Measurements from ENCODE around the gene RBM47.
"Not testable (repeated sequence)": the region's sequence is repeated elsewhere in the genome, so short reads cannot be mapped to it uniquely, and the experiment has no call there.

The RBM47 gene

DNA sequence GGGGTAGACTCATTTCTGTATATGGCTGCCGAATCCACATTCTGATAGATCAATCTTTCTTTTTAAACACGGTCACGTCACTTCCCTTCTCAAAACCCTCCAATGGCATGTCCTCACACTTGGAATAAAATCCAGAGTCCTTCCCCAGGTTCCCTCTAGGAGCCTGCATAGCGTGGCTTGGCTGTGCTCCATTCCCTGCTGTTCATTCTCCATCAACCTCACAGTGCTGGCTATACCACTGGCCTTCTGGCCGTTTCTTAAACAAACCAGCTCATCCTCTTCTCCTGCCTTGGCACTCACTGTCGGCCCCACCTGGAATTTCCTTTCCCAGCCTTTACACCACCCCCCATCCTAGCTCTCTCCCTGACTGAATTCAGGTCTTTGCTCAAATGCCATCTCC lies 77.1 kb downstream of the RBM47 start:
- peaks cover 24% of the 10 kb centered on the region for H3K4me1 Mint-ChIP-seq (ENCODE audit: low read depth)
- no peaks in the 10 kb centered on the region for H3K9me3 Mint-ChIP-seq
- H3K4me3 Mint-ChIP-seq = no peak overlapping the region
- H3K27ac Mint-ChIP-seq = peak overlapping the region; percentile 12
- peaks cover 8% of the 10 kb centered on the region for H3K36me3 Mint-ChIP-seq (ENCODE audit: low read depth)
- no peaks in the 10 kb centered on the region for H3K27me3 Mint-ChIP-seq (ENCODE audit: low read depth)

DNA sequence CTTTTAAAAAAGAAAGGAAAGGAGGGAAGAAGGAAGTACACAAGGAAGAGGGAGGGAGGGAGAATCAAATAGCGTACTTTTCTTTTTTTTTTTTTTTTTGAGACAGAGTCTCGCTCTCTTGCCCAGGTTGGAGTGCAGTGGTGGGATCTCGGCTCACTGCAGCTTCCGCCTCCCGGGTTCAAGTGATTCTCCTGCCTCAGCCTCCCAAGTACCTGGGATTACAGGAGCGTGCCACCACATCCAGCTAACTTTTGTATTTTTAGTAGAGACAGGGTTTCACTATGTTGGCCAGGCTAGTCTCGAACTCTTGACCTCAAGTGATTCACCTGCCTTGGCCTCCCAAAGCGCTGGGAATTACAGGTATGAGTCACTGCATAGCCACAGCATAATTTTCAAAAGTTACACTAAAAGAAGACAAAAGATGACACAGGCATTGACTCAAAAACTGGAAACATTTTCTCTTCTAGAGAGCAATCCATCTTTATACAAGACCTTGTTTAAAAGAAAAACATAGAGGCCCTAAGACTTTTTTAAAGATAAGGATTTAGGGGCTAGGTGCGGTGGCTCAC lies 78.0 kb downstream of the RBM47 start:
- H3K27ac Mint-ChIP-seq = peak overlapping the region; percentile 86
- H3K9me3 Mint-ChIP-seq; H3K36me3 Mint-ChIP-seq (ENCODE audit: low read depth); H3K27me3 Mint-ChIP-seq (ENCODE audit: low read depth): not testable (repeated sequence)
- peaks cover 24% of the 10 kb centered on the region for H3K4me1 Mint-ChIP-seq (ENCODE audit: low read depth)
- peak overlapping the region; percentile 81 for H3K4me3 Mint-ChIP-seq

DNA sequence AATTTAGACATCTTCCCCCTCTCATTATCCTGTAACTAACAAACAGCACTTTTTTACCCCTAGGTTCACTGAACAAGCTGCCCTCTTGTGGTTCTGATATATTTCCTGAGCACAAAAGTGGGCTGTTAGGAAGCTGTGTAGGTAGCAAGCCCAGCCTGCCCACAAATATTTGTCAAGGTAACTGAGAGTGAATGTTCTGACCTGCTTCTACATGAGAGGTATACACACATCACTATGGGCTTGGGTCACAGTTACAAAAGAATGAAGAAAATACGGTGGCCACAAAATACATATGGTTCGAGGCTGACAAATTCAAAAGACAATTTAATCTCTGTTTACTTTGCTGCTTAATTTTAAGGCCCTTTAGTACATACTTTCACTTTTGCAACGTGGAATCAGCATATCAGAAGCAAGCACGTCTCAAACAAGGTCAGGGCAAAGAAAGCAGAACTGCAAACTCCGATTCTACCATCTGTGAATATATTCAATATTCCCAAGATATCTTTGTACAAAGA lies 78.7 kb downstream of the RBM47 start:
- H3K4me3 Mint-ChIP-seq = peak overlapping the region; percentile 81
- no peaks in the 10 kb centered on the region for H3K9me3 Mint-ChIP-seq
- peak overlapping the region; percentile 86 for H3K27ac Mint-ChIP-seq
- peaks cover 8% of the 10 kb centered on the region for H3K36me3 Mint-ChIP-seq (ENCODE audit: low read depth)
- no peaks in the 10 kb centered on the region for H3K27me3 Mint-ChIP-seq (ENCODE audit: low read depth)
- H3K4me1 Mint-ChIP-seq (ENCODE audit: low read depth) = peaks cover 24% of the 10 kb centered on the region

DNA sequence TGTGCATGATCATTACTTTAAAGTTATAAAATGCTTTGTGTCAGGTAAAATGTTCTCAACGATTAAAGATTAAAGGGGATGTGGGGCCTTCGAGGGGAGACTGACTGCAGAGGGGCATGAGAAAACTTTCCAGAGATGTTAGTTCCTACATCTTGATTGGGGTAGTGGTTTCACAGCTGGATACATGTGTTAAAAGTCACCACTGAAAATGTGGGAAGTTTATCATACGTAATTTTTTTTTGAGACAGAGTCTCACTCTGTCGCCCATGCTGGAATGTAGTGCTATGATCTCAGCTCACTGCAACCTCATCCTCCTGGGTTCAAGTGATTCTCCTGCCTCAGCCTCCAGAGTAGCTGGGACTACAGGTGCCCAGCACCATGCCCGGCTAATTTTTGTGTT lies 79.5 kb downstream of the RBM47 start:
- H3K27me3 Mint-ChIP-seq (ENCODE audit: low read depth) = no peaks in the 10 kb centered on the region
- peaks cover 8% of the 10 kb centered on the region for H3K36me3 Mint-ChIP-seq (ENCODE audit: low read depth)
- peaks cover 26% of the 10 kb centered on the region for H3K4me1 Mint-ChIP-seq (ENCODE audit: low read depth)
- H3K4me3 Mint-ChIP-seq = no peak overlapping the region
- H3K27ac Mint-ChIP-seq = no peak overlapping the region
- H3K9me3 Mint-ChIP-seq = no peaks in the 10 kb centered on the region

DNA sequence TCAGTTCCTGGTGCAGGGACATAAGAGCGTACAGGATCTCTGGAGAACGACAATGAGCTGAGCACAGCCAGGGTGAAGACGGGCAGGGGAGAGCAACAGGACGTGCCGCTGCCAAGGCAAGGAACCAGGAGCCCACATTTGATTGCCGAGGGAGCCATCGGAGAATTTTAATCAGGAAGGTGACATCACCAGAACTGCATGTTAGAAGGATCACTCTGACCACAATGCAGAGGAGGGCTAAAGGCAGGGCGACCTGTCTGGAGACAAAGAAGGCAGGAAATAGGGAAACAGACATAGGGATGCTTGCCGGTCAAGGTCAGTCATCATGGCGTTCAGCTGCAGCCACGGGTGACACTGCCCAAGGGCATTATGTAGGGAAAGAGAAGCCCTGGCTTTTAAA lies 81.4 kb downstream of the RBM47 start:
- Mint-ChIP-seq H3K4me1 (ENCODE audit: low read depth) (peaks cover 19% of the 10 kb centered on the region), H3K36me3 (ENCODE audit: low read depth) (peaks cover 8% of the 10 kb centered on the region), H3K27ac (no peak overlapping the region), H3K9me3 (no peaks in the 10 kb centered on the region), H3K27me3 (ENCODE audit: low read depth) (no peaks in the 10 kb centered on the region), H3K4me3 (no peak overlapping the region)

DNA sequence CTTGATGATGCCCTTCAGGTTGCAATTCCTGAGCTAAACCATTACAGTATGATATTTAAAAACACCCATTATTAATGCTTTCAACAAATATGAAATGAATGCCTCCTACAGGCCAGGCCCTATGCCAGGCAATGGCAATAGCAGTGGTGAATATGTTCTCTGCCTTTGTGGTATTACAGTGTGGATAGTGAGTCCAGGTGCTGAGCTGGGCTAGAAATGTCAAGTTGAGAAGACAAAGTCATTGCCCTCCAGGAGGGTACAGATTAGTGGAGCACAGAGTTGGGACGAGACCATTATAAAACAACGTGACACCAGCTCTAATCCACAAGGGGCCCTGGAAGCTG lies 81.9 kb downstream of the RBM47 start:
- Mint-ChIP-seq H3K4me3 (no peak overlapping the region), H3K36me3 (ENCODE audit: low read depth) (peaks cover 8% of the 10 kb centered on the region), H3K27me3 (ENCODE audit: low read depth) (no peaks in the 10 kb centered on the region), H3K27ac (no peak overlapping the region), H3K9me3 (no peaks in the 10 kb centered on the region), H3K4me1 (ENCODE audit: low read depth) (peaks cover 19% of the 10 kb centered on the region)

DNA sequence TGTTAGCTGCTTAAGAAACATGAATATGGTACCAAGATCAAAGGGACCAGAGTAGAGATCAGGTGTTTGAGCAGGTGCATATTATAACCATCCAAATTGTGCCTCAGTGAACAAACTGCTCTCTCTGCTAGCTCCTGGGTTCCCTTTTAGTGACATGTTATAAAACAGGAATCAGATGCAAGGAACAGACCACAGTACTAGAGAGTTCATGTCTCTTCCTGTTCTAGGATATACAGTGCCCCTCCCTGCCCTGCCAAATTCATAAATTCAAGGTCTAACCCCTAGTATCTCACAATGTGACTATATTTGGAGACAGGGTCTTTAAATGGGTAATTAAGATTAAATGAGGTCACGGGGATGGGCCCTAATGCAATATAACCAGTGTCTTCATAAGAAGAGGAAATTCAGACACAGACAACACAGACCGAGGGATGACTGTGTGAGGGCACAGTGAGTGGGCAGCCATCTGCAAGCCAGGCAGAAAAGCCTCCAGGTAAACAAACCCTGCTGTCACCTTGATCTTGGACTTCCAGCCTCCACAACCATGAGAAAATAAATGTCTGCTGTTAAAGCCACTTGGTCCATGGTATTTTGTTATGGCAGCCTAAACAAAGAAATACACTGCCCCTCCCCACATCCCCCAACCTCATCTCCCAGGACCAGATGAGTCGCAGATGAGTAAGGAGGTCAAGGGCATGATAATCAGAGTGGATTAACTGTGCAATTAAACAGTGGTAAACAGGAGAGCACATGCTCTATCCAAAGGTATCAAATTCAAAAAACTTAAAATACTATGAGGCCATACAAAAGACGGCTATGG lies 82.5 kb downstream of the RBM47 start:
- H3K36me3 Mint-ChIP-seq (ENCODE audit: low read depth) = peaks cover 8% of the 10 kb centered on the region
- H3K4me3 Mint-ChIP-seq = no peak overlapping the region
- no peak overlapping the region for H3K27ac Mint-ChIP-seq
- no peaks in the 10 kb centered on the region for H3K9me3 Mint-ChIP-seq
- H3K4me1 Mint-ChIP-seq (ENCODE audit: low read depth) = peaks cover 15% of the 10 kb centered on the region
- no peaks in the 10 kb centered on the region for H3K27me3 Mint-ChIP-seq (ENCODE audit: low read depth)

DNA sequence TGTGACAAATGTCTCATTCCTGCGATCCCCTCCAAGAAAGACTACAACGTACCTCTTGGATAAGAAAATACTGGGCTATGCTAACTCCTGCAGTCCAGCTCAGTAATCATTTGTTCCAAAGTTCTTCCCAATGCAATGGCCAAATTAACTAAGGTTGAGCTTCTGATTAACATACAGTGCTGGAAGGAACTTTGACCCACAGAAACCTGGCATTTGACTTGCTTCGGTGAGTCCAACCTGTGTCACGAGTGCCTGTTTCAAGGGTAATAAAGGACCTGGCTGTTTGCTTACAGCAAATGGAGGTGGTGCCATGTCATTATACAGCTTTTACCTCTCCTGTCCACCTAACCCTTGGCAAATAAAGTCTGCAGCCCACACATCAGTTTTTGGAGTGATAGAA lies 83.2 kb downstream of the RBM47 start:
- no peaks in the 10 kb centered on the region for H3K9me3 Mint-ChIP-seq
- H3K27ac Mint-ChIP-seq = no peak overlapping the region
- H3K36me3 Mint-ChIP-seq (ENCODE audit: low read depth) = peaks cover 8% of the 10 kb centered on the region
- H3K27me3 Mint-ChIP-seq (ENCODE audit: low read depth) = no peaks in the 10 kb centered on the region
- H3K4me3 Mint-ChIP-seq = no peak overlapping the region
- peaks cover 12% of the 10 kb centered on the region for H3K4me1 Mint-ChIP-seq (ENCODE audit: low read depth)

DNA sequence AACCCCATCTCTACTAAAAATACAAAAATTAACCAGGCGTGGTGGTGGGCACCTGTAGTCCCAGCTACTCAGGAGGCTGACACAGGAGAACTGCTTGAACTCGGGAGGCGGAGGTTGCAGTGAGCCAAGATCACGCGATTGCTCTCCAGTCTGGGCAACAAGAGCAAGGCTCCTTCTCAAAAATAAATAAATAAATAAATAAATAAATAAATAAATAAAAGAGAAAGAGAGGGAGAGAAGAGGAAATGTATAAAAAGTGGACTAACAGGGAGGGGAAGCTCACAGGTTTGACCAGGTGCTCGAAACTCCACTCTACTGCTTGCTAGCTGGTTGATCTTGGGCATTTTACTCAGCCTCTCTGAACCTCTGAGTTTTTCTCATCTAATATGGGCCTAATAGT lies 84.2 kb downstream of the RBM47 start:
- H3K27ac Mint-ChIP-seq; H3K27me3 Mint-ChIP-seq (ENCODE audit: low read depth); H3K4me3 Mint-ChIP-seq; H3K36me3 Mint-ChIP-seq (ENCODE audit: low read depth); H3K9me3 Mint-ChIP-seq; H3K4me1 Mint-ChIP-seq (ENCODE audit: low read depth): not testable (repeated sequence)

DNA sequence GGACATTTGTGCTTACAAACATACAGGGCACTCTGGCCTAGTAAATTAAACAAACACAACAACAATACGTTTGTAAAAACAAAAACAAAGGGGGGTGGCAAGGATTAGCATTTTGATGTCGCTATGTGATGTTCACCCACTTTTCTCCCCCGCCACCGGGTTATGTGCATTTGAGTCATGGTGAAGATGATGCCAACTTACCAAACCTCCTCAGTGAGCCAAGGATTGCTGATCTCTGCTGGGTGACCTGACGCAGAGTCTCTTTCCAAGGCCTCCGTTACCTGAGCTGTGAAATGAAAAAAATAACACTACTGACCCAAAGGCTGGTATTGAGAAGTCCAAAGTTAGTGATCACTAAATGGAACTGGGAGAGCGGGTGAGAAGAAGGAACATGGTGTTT lies 85.4 kb downstream of the RBM47 start:
- no peak overlapping the region for H3K27ac Mint-ChIP-seq
- H3K27me3 Mint-ChIP-seq (ENCODE audit: low read depth) = no peaks in the 10 kb centered on the region
- H3K9me3 Mint-ChIP-seq = no peaks in the 10 kb centered on the region
- no peak overlapping the region for H3K4me3 Mint-ChIP-seq
- H3K36me3 Mint-ChIP-seq (ENCODE audit: low read depth) = peaks cover 5% of the 10 kb centered on the region
- H3K4me1 Mint-ChIP-seq (ENCODE audit: low read depth) = peaks cover 2% of the 10 kb centered on the region

DNA sequence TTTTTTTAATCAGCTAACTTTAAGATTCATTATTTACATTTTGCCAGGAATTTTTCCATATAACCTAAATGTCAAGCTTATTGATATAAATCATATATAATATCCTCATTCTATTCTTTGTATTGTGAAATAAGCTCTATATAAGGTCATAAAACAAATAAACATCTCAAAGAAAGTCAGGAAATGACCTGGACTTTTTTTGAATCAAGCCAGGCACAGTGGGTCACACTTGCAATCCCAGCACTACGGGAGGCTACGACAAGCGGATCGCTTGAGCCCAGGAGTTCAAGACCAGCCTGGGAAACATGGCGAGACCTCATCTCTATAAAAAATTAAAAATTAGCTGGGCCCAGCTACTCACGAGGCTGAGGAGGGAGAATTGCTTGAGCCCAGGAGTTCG lies 88.9 kb downstream of the RBM47 start:
- no peaks in the 10 kb centered on the region for H3K36me3 Mint-ChIP-seq (ENCODE audit: low read depth)
- H3K4me1 Mint-ChIP-seq (ENCODE audit: low read depth) = peaks cover 2% of the 10 kb centered on the region
- H3K27me3 Mint-ChIP-seq (ENCODE audit: low read depth) = no peaks in the 10 kb centered on the region
- H3K4me3 Mint-ChIP-seq = no peak overlapping the region
- H3K27ac Mint-ChIP-seq = no peak overlapping the region
- H3K9me3 Mint-ChIP-seq = no peaks in the 10 kb centered on the region

DNA sequence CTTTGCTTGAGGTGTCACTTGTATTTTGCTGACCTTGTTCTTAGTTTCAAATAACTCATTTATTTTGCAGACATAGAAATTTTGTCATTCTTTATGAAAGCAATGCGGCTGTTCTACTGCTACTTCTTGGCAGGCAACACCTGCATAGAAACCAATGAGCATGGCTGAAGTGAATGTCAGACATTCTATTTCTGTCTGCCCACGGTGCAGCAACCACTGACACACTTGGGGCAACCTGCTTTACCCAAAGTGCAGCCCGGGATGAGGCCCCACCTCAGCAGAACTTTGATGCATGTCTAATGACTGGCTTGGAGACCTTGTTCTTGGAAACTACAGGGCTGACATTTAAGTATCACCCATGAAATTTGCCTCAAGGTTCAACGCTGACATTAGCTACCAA lies 93.6 kb downstream of the RBM47 start:
- Mint-ChIP-seq H3K27me3 (ENCODE audit: low read depth) (no peaks in the 10 kb centered on the region), H3K4me3 (no peak overlapping the region), H3K27ac (no peak overlapping the region), H3K36me3 (ENCODE audit: low read depth) (no peaks in the 10 kb centered on the region), H3K9me3 (no peaks in the 10 kb centered on the region), H3K4me1 (ENCODE audit: low read depth) (peaks cover 4% of the 10 kb centered on the region)

DNA sequence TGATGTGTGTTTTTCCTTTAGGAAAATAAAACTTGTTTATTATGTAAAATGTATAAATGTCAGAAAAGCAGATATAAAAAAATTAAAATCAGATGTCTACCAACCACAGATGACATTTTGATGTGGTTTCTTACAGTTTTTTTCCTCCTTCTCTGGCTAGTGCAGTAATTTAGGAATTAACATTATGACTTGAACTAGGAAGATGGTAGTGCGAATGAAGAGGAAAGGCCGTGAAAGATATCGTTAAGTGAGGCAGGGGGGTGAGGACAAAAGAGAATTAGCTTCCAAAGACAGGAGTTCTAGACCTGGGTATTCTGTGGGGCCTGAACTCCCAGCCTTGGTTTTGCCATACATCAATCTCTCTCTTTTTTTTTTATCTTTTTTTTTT lies 98.0 kb downstream of the RBM47 start:
- no peaks in the 10 kb centered on the region for H3K9me3 Mint-ChIP-seq
- H3K36me3 Mint-ChIP-seq (ENCODE audit: low read depth) = no peaks in the 10 kb centered on the region
- H3K27me3 Mint-ChIP-seq (ENCODE audit: low read depth) = no peaks in the 10 kb centered on the region
- H3K4me1 Mint-ChIP-seq (ENCODE audit: low read depth) = peaks cover 4% of the 10 kb centered on the region
- H3K4me3 Mint-ChIP-seq = no peak overlapping the region
- H3K27ac Mint-ChIP-seq = no peak overlapping the region

DNA sequence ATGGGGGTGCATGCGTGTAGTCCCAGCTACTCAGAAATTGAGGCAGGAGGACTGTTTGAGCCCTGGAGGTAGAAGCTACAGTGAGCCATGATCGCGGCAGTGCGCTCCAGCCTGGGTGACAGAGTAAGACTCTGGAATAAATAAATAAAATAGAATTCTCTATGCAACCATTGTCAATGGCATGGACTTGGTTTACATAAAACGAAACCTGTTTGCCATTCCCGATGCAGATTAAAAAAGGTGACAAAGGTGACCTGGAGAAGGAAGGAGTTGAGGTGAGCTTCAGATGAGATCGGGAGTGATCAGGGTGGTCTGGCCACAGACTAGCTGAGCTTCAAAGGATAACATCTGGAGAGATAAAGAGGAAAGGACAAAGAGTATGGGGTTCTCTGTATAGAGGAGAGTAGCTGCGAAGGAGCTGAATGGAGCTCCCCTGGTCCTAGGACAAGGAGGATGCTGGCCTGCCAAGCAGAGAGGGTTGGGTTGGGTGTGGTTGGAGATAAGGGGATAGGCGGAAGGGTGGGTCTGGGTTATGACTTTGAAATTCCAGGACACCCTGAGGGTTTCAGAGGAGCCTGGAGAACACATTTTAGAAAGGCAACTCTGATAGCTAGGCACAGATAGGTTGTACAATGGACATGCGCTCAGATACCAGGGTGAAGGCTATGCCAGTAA lies 98.6 kb downstream of the RBM47 start:
- no peaks in the 10 kb centered on the region for H3K27me3 Mint-ChIP-seq (ENCODE audit: low read depth)
- H3K4me3 Mint-ChIP-seq = no peak overlapping the region
- no peaks in the 10 kb centered on the region for H3K9me3 Mint-ChIP-seq
- H3K27ac Mint-ChIP-seq = no peak overlapping the region
- H3K4me1 Mint-ChIP-seq (ENCODE audit: low read depth) = peaks cover 4% of the 10 kb centered on the region
- H3K36me3 Mint-ChIP-seq (ENCODE audit: low read depth) = no peaks in the 10 kb centered on the region

DNA sequence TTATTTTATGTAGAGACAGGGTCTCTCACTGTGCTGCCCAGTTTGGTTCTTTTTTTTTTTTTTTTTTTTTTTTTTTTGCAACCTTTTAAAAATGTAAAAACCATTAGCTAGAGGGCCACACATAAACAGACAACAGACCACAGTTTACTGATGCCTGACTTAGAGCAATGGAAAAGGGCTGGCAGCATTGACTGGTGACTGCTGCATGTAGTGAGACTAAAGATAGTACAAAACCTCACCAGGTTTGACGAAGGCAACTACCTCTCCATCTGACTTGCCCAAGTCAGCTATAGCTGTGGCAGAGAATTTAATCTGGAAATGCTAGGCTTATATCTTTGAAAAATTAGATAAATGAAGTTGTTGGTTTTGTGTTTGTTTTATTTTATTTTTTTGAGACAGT lies 102.9 kb downstream of the RBM47 start:
- Mint-ChIP-seq H3K27me3 (ENCODE audit: low read depth) (no peaks in the 10 kb centered on the region), H3K27ac (no peak overlapping the region), H3K36me3 (ENCODE audit: low read depth) (no peaks in the 10 kb centered on the region), H3K4me1 (ENCODE audit: low read depth) (no peaks in the 10 kb centered on the region), H3K4me3 (no peak overlapping the region), H3K9me3 (no peaks in the 10 kb centered on the region)

All from T-helper 1 cell treated with Interleukin-12 subunit alpha and Interleukin-12 subunit beta and Interleukin-4 antibody, amounts not matched to agents 30 μg/mL and 1 μg/mL, for 36 hours (primary cell).